Ishikawa (cell line): ENCODE data around the gene CARNS1.

ENCODE experiments used
- CEBPB ChIP-seq: IDR thresholded peaks from 2 replicates; pipeline ENCODE4 v1.6.1; 2012
- CREB1 ChIP-seq: IDR thresholded peaks from 2 replicates; pipeline ENCODE4 v1.6.1; 2012; ENCODE audit warnings: low read depth
- EGR1 ChIP-seq: IDR thresholded peaks from 2 replicates; pipeline ENCODE4 v1.6.1; 2012
- EP300 ChIP-seq: IDR thresholded peaks from 2 replicates; pipeline ENCODE4 v1.6.1; 2012; ENCODE audit warnings: borderline replicate concordance
- FOXM1 ChIP-seq: IDR thresholded peaks from 2 replicates; pipeline ENCODE4 v1.6.1; 2012; ENCODE audit warnings: low read depth, borderline replicate concordance
- MAX ChIP-seq: IDR thresholded peaks from 2 replicates; pipeline ENCODE4 v1.6.1; 2012
- NFIC ChIP-seq: IDR thresholded peaks from 2 replicates; pipeline ENCODE4 v1.6.1; 2012
- RAD21 ChIP-seq: IDR thresholded peaks from 2 replicates; pipeline ENCODE4 v1.6.1; 2012; ENCODE audit warnings: low read depth
- REST ChIP-seq: IDR thresholded peaks from 2 replicates; pipeline ENCODE4 v1.6.1; 2012; ENCODE audit warnings: low read depth, mild to moderate bottlenecking
- TAF1 ChIP-seq: IDR thresholded peaks from 2 replicates; pipeline ENCODE4 v1.6.1; 2012; ENCODE audit warnings: low read depth, mild to moderate bottlenecking
- TCF12 ChIP-seq: IDR thresholded peaks from 2 replicates; pipeline ENCODE4 v1.6.1; 2012; ENCODE audit warnings: low read depth
- TEAD4 ChIP-seq: IDR thresholded peaks from 2 replicates; pipeline ENCODE4 v1.6.1; 2012
- USF1 ChIP-seq: IDR thresholded peaks from 2 replicates; pipeline ENCODE4 v1.6.1; 2012
- YY1 ChIP-seq: IDR thresholded peaks from 2 replicates; pipeline ENCODE4 v1.6.1; 2012; ENCODE audit warnings: low read depth
- ZBTB7A ChIP-seq: IDR thresholded peaks from 2 replicates; pipeline ENCODE4 v1.6.1; 2012; ENCODE audit warnings: low read depth

CARNS1 gene

GRCh38 chr11:67442504-67443404 is 27.3 kb downstream of the CARNS1 start:
- TF ChIP-seq CREB1 (no peak), TAF1 (peak; percentile 7; the same call in 1 of the 2 replicates)

- TF ChIP-seq MAX (no peak), TEAD4 (no peak), FOXM1 (no peak), YY1 (no peak), CEBPB (no peak), ZBTB7A (no peak), CREB1 (no peak), REST (no peak), USF1 (no peak), EP300 (no peak), NFIC (no peak), RAD21 (no peak), TCF12 (no peak), EGR1 (no peak), TAF1 (no peak)
These were observed 30.0 kb downstream of the CARNS1 start for GRCh38 chr11:67445515-67445914.

- TF ChIP-seq USF1 (no peak), TAF1 (no peak), NFIC (no peak), ZBTB7A (no peak), TEAD4 (no peak), EP300 (no peak), EGR1 (no peak), REST (no peak), CREB1 (no peak), RAD21 (no peak), TCF12 (no peak), YY1 (no peak), CEBPB (no peak)
These were observed 32.7 kb downstream of the CARNS1 start for GRCh38 chr11:67448220-67448609.

GRCh38 chr11:67449116-67449844 is 33.8 kb downstream of the CARNS1 start:
- TF ChIP-seq CREB1 (no peak), EGR1 (no peak), TCF12 (no peak), ZBTB7A (no peak), YY1 (no peak), RAD21 (no peak), FOXM1 (no peak), USF1 (no peak), TEAD4 (no peak), TAF1 (no peak)
